ENCODE results near the gene PIP4K2A. TPM values are rescaled to one million over a fixed set of nuclear protein-coding genes. Genes with fewer than 3 reads are reported as not detected.
"Not testable (repeated sequence)": the region's sequence is repeated elsewhere in the genome, so short reads cannot be mapped to it uniquely, and the experiment has no call there.

Gene PIP4K2A
- total RNA-seq, 8 experiments from 2014 or later: 16.2 to 39.4 (median 32.4) TPM

DNA sequence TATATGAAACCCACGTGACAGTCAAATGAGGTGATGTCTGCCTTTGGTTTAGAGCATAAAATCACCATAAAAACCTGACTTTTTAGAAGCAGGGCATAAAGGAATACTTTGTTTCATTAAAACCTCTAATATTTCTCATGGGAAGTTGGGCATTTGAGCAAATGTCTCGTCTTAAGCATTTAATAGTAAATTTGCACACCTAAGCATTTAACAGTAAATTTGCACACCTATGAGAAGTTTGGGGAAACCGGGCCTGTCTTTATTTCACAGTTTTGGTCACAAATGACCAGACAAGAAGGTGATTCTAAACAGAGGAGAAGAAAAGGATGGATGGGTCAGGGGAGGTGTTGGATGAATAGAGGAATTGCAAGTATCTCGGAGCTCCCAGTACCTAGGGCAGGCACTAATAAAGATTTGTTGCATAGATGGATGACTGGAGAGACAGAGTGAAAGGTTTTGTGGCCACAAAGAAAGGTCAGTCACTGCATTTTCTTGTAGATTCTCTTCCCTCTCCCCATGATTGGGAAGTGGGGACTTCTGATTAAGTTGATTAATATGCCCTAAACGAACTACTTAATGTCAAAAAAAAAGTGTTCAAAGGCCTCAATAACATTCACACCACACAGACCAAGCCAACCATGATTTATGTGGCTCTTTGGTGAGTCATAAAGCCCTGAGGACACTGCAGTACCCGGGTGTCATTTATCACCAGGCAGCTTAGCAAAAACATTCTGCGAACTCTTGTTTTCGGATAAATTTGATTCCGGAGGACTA is 210.9 kb downstream of the PIP4K2A start:
- 4 to 56% (median 40%) methylated on average over 4 to 9 of the region's 9 CpGs for WGBS, 10 experiments
- peak in 7 of 8 experiments; percentile 43 to 98 (median 98) for ATAC-seq (replicated peaks in 6 of 8)
- no peak overlapping the region for H3K27ac ChIP-seq
- H3K4me3 ChIP-seq: no peak overlapping the region
- in situ Hi-C loops (cut with MboI; ENCODE audit: low pct_unique_long_range_greater_than_20kb in 2 of 9, low sequenced_read_pairs in 9 of 9, unreplicated experiment in 9 of 9): no loop called here
- H3K4me1 ChIP-seq (replicated peaks in 1 of 2): peaks cover 27 to 28% of the 10 kb centered on the region in 2 donors

DNA sequence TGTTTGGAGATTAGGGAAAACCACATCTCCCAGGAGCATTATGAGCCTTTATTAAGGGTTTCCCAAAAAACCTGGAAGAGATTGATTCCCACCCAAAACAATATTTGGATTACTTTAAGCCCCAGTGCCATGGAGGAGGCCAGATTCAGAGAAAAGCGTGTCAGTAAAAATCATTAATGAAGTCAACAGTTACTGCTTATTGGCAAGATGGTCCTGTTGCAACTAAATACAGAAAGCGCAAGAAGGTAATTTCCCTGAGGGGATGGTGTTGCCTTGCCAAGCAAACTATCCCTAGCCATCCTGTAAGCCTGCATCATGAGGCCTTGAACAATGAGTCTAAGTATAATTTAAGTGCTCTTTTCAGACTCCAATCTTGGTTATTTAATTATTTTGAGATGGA is 212.5 kb downstream of the PIP4K2A start:
- WGBS, 10 experiments: 40 to 100% (median 100%) methylated on average over 1 to 2 of the region's 2 CpGs; no CpG with 5 or more reads in 1 of the 10 experiments
- no peak for ATAC-seq (replicated peaks in 6 of 8)
- H3K4me3 ChIP-seq: no peak overlapping the region

DNA sequence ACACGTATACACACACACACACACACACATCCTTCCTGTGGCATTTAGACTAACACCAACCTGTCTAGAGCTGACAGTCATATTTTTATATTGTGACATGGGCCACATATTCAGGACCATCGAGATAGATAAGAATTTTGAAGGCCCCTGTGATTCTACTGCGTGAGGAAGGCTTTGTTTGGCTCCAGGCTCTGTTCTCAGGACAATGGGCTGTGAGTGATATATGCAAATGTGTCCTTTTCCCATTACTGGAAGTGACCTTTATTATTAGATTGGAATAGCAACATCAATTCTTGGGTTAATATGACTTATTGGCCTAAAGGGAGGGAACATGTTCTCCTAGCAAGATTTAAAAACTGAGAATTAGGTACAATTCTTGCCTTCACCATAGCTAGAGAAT is 213.0 kb downstream of the PIP4K2A start:
- in situ Hi-C loops (cut with MboI; ENCODE audit: low pct_unique_long_range_greater_than_20kb in 2 of 9, low sequenced_read_pairs in 9 of 9, unreplicated experiment in 9 of 9): no loop called here
- 6 to 100% (median 17%) methylated on average over 1 to 3 of the region's 3 CpGs; no CpG with 5 or more reads in 2 of the 10 experiments for WGBS, 10 experiments

More for the DNA sequence above, 212.5 kb downstream of the PIP4K2A start:
- Histone ChIP-seq H3K27ac (no peak overlapping the region), H3K4me1 (replicated peaks in 1 of 2) (peaks cover 27 to 28% of the 10 kb centered on the region in 2 donors)
- in situ Hi-C loops (cut with MboI; ENCODE audit: low pct_unique_long_range_greater_than_20kb in 2 of 9, low sequenced_read_pairs in 9 of 9, unreplicated experiment in 9 of 9): no loop called here

DNA sequence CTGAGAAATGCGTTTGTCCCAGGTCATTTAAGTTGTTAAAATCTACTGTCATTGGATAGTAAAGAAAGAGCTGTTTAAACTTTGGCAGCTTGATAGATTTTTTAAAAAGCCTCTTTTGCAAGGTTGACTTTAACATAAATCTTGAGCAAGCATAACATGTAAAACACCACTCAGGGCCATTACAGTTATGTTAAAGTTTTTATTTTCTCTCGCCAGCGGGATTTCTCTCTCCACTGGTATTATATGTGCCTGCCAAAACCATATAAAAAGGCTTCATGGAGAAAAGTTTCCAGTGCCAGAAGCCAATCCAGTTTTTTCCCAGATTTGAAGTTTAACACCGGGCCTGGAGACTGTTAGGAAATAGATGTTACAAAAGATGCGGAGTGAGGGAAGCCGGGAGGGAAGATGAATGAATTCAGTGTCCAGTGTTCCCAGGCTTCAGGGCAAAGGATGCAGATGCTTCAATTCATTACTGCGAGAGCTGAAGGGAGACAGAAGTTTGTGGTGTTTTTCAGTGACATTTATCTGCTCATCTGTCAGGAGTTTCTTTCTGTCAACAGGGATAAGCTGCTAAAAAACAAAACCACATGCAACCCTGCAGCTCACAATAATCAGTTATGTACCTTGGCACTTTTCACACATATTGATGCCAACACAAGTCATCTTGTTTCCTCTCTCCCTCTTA is 213.6 kb downstream of the PIP4K2A start:
- peaks cover 27 to 28% of the 10 kb centered on the region in 2 donors for H3K4me1 ChIP-seq (replicated peaks in 1 of 2)
- WGBS, 10 experiments: 2 to 80% (median 19%) methylated on average over 1 to 7 of the region's 7 CpGs; no CpG with 5 or more reads in 1 of the 10 experiments
- no peak overlapping the region for H3K4me3 ChIP-seq
- ATAC-seq (replicated peaks in 6 of 8): peak in 5 of 8 experiments; percentile 24 to 62 (median 49)
- in situ Hi-C loops (cut with MboI; ENCODE audit: low pct_unique_long_range_greater_than_20kb in 2 of 9, low sequenced_read_pairs in 9 of 9, unreplicated experiment in 9 of 9): no loop called here
- no peak overlapping the region for H3K27ac ChIP-seq

More for the DNA sequence above, 213.0 kb downstream of the PIP4K2A start:
- Histone ChIP-seq H3K27ac (no peak overlapping the region), H3K4me1 (replicated peaks in 1 of 2) (peaks cover 27 to 28% of the 10 kb centered on the region in 2 donors), H3K4me3 (no peak overlapping the region)
- ATAC-seq (replicated peaks in 6 of 8): peak in 2 of 8 experiments; percentile 5 to 80

DNA sequence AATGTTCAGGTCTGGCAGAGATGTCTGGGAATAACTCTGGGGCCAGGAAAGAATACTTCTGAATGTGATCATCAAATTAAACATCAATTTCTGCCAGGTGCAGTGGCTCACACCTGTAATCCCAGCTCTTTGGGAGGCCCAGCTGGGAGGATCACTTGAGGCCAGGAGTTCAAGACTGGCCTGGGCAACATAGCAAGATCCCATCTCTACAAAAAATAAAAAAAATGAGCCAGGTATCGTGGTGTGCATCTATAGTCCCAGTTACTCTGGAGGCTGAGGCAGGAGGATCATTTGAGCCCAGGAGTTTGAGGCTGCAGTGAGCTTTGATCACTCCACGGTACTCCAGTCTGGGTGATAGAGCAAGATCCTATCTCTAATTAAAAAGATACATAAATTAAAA is 214.4 kb downstream of the PIP4K2A start:
- H3K4me3 ChIP-seq; in situ Hi-C loops (cut with MboI; ENCODE audit: low pct_unique_long_range_greater_than_20kb in 2 of 9, low sequenced_read_pairs in 9 of 9, unreplicated experiment in 9 of 9); H3K27ac ChIP-seq; ATAC-seq (replicated peaks in 6 of 8): not testable (repeated sequence)
- peaks cover 27 to 28% of the 10 kb centered on the region in 2 donors for H3K4me1 ChIP-seq (replicated peaks in 1 of 2)
- 14 to 100% (median 90%) methylated on average over 1 to 2 of the region's 2 CpGs; no CpG with 5 or more reads in 1 of the 10 experiments for WGBS, 10 experiments

DNA sequence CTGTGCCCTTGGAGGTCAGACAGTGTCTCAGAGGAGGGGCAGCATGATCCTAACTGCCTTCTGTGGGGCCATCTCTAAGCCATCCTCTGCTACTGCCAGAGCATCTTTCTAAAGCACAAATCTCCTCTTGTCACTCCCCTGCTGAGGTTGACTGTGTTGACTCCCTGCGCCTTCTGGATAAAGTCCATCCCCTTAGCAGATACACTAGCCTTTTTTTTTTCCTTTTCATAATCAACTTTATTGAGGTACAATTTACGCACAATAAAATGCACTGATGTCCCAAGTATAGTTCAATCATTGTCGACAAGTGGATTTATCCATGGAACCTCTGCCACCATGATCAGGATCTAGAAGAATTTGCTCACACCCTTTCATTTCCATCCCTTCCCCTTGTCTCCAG is 219.0 kb downstream of the PIP4K2A start:
- no peak for ATAC-seq (replicated peaks in 6 of 8)
- in situ Hi-C loops (cut with MboI; ENCODE audit: low pct_unique_long_range_greater_than_20kb in 2 of 9, low sequenced_read_pairs in 9 of 9, unreplicated experiment in 9 of 9): no loop called here
- peaks cover 0 to 2% of the 10 kb centered on the region in 2 donors for H3K4me1 ChIP-seq (replicated peaks in 1 of 2)
- H3K27ac ChIP-seq: no peak overlapping the region
- WGBS, 10 experiments: 54 to 100% (median 96%) methylated on average over 1 to 3 of the region's 3 CpGs
- no peak overlapping the region for H3K4me3 ChIP-seq

DNA sequence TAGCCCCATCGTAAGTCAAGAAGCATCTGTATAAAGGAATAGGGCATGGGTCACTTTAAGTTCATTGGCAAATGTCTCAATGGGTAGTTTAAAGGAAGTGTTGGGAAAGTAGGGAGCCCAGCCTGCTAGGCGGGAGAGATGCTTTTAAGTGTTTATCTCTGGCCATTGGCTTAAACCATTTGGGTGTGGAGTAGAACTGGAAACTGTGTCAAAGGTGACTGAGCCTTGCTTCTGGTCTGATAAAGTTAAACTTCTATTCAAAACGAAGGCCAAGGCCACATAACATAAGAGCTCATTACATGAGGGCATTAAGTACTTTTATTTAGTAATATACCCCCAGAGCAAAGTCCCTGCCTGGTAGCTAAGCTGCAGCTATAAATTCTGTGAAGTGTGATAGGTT is 220.4 kb downstream of the PIP4K2A start:
- no peak overlapping the region for H3K27ac ChIP-seq
- ATAC-seq (replicated peaks in 6 of 8): no peak
- in situ Hi-C loops (cut with MboI; ENCODE audit: low pct_unique_long_range_greater_than_20kb in 2 of 9, low sequenced_read_pairs in 9 of 9, unreplicated experiment in 9 of 9): no loop called here

DNA sequence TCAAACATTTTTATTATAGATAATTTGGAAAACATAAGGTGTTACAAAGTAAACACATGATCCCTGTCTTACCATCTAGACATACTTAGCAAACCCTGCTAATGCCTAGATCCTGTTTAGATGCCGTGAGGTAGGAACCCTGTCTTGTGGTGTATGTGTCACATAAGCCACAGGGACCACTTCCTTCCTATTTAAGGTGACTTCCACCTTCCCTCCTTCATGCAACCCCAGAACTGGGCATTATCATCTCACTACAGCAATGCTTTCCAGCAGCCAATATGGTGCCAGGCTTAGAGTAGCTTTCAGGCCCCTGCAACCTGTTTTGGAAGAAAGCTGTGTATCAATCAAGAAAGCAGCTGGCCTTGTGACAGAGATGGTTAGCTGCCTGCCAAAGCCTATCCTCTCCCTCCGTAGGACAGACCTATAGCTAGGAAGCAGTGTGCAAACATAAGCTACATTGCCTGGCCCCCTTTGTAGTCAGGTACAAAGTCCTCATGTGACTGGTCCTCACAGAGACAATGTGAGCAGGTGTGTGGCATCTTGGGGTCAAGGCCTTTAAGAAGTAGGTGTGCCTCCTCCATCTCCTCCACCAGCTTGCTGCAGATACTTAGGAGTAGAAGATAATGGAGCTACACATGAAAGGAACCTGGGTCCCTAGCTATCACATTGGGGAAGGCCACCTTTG is 222.3 kb downstream of the PIP4K2A start:
- Histone ChIP-seq H3K27ac (no peak overlapping the region), H3K4me1 (replicated peaks in 1 of 2) (no peaks in the 10 kb centered on the region), H3K4me3 (no peak overlapping the region)
- ATAC-seq (replicated peaks in 6 of 8): no peak
- in situ Hi-C loops (cut with MboI; ENCODE audit: low pct_unique_long_range_greater_than_20kb in 2 of 9, low sequenced_read_pairs in 9 of 9, unreplicated experiment in 9 of 9): no loop called here
- WGBS, 10 experiments: 20 to 100% (median 80%) methylated on average over 1 of the region's 2 CpGs; no CpG with 5 or more reads in 3 of the 10 experiments

More for the DNA sequence above, 220.4 kb downstream of the PIP4K2A start:
- 0 to 100% (median 33%) methylated on average over 1 to 3 of the region's 3 CpGs; no CpG with 5 or more reads in 3 of the 10 experiments for WGBS, 10 experiments
- no peak overlapping the region for H3K4me3 ChIP-seq
- H3K4me1 ChIP-seq (replicated peaks in 1 of 2): no peaks in the 10 kb centered on the region

DNA sequence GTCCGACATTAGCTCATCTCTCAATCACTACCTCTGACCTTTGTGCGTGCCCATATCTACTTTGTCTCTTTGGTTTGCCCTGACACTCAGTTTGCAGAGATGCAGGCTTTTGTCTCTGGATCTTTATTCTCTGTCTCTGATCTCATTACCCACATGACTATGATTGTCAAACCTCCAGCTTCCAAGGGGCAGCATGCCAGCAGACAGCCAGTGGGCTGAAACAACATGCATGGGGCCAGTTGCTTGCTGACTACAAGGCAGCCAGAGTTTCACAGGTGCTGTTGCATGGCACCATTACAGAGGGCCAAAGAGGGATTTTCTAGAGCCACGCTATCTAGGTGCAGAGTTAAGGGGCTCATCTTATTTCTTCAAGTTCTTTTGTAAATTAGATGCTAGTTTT is 222.9 kb downstream of the PIP4K2A start:
- H3K4me1 ChIP-seq (replicated peaks in 1 of 2): no peaks in the 10 kb centered on the region
- peak in 2 of 8 experiments; percentile 24 to 66 for ATAC-seq (replicated peaks in 6 of 8)
- in situ Hi-C loops (cut with MboI; ENCODE audit: low pct_unique_long_range_greater_than_20kb in 2 of 9, low sequenced_read_pairs in 9 of 9, unreplicated experiment in 9 of 9): no loop called here
- 60 to 100% (median 88%) methylated on average over 1 to 3 of the region's 3 CpGs; no CpG with 5 or more reads in 3 of the 10 experiments for WGBS, 10 experiments
- no peak overlapping the region for H3K27ac ChIP-seq
- no peak overlapping the region for H3K4me3 ChIP-seq

DNA sequence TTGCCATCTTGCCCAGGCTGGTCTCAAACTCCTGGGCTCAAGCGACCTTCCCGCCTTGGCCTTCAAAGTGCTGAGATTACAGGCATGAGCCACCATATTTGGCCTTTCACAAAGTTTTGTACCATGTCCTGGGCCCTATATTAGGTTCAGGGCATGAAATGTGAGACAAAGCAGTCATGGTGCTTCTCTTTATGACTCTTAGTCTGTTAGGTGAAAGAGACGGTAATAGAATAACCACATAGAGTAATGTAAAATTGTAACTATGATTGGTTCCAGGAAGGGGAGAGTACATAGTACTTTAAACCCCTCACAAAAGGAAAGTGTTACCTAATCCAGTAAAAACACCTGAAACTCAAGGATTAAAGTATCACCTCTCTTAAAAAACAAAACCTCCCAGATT is 224.4 kb downstream of the PIP4K2A start:
- no peak overlapping the region for H3K27ac ChIP-seq
- in situ Hi-C loops (cut with MboI; ENCODE audit: low pct_unique_long_range_greater_than_20kb in 2 of 9, low sequenced_read_pairs in 9 of 9, unreplicated experiment in 9 of 9): no loop called here
- WGBS, 10 experiments: 56 to 100% (median 93%) methylated on average over 1 to 3 of the region's 3 CpGs; no CpG with 5 or more reads in 2 of the 10 experiments

DNA sequence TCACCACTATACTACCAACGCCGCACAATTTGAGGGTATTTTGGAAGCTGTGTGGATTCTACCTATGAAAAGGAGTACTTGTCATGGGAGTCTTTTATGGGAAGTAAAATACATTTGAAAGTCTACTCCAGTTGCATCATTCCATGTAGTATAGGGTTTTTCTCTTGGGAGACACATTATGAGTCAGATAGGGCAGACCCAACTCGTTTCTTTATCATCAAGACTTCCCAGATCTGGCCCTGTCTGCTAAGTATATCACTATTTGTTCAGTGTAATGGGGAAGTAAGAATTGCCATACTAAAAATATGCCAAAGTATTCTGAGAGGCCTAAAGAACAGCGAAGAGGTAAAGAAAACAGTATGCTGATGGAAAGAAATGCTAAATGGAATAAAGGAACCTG is 224.9 kb downstream of the PIP4K2A start:
- H3K4me1 ChIP-seq (replicated peaks in 1 of 2): no peaks in the 10 kb centered on the region
- H3K4me3 ChIP-seq: no peak overlapping the region
- in situ Hi-C loops (cut with MboI; ENCODE audit: low pct_unique_long_range_greater_than_20kb in 2 of 9, low sequenced_read_pairs in 9 of 9, unreplicated experiment in 9 of 9): no loop called here
- no peak overlapping the region for H3K27ac ChIP-seq
- WGBS, 10 experiments: 48 to 86% (median 62%) methylated on average over 2 to 4 of the region's 4 CpGs; no CpG with 5 or more reads in 4 of the 10 experiments
- ATAC-seq (replicated peaks in 6 of 8): no peak

More for the DNA sequence above, 224.4 kb downstream of the PIP4K2A start:
- Histone ChIP-seq H3K4me3 (no peak overlapping the region), H3K4me1 (replicated peaks in 1 of 2) (no peaks in the 10 kb centered on the region)
- ATAC-seq (replicated peaks in 6 of 8): no peak

DNA sequence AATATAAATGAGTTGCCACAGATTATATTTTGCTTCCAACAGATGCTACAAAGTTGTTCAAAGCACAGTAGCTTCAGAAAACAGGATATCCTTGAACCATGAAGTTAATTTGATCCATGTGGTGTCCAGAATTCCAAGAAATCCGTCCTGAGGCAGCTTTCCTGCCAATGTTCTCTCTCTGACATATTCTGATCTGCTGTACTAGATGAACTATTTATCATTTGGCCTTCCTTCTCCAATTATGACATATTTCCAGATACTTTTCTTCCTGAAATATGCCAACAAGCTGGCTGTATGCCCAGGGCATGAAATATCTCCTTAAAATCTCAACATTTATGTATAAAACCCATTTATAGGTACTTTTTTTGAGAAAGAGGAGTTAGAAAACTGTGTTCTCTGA is 227.9 kb downstream of the PIP4K2A start:
- in situ Hi-C loops (cut with MboI; ENCODE audit: low pct_unique_long_range_greater_than_20kb in 2 of 9, low sequenced_read_pairs in 9 of 9, unreplicated experiment in 9 of 9): no loop called here
- WGBS, 10 experiments: 0 to 100% (median 40%) methylated on average over 1 of the region's 1 CpG; no CpG with 5 or more reads in 1 of the 10 experiments
- Histone ChIP-seq H3K27ac (no peak overlapping the region), H3K4me3 (no peak overlapping the region), H3K4me1 (replicated peaks in 1 of 2) (peaks cover 0 to 10% of the 10 kb centered on the region in 2 donors)
- no peak for ATAC-seq (replicated peaks in 6 of 8)

Data from motor neuron (in vitro differentiated cells).